GM23248 (cell line): Measurements from ENCODE around the gene TPO.

Experiments
- EZH2 ChIP-seq: fragments of 200-600 bp; sonication (generic); IDR thresholded peaks from 2 replicates; pipeline ENCODE4 v1.6.1; 2018; ENCODE audit warnings: antibody characterized with exemption, mild to moderate bottlenecking; ENCODE audit not compliant: insufficient read depth, poor library complexity, severe bottlenecking
- EZH2phosphoT487 ChIP-seq: fragments of 200-600 bp; sonication (generic); IDR thresholded peaks from 2 replicates; pipeline ENCODE4 v1.6.1; 2018; ENCODE audit warnings: antibody characterized with exemption, moderate library complexity, mild to moderate bottlenecking, low read depth; ENCODE audit not compliant: insufficient read depth

DNA sequence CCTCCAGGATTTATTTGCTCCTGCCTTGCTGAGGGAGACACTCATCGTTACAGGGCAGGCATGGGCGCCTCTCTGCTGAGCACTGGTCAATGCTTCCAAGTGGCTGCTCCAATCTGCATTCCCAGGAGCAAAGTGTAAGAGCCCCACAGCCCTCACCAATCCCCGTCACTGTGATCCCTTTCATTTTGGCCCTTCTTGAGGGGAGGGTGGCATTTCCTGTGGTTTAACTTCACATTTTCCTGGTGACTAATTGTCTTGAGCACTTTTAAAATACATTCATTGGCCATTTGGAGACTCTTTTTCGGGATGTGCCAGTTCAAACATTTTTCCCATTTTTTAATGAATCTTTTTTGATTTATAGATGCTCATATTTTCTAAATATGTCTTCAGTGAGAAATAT, 33.0 kb downstream of the TPO start:
- TF ChIP-seq EZH2 = no peak
- no peak for TF ChIP-seq EZH2phosphoT487
